ENCODE measurements around the gene SRRD.
A peak's percentile ranks its signal among the peaks of the same experiment; 100 is the strongest.

SRRD gene

DNA sequence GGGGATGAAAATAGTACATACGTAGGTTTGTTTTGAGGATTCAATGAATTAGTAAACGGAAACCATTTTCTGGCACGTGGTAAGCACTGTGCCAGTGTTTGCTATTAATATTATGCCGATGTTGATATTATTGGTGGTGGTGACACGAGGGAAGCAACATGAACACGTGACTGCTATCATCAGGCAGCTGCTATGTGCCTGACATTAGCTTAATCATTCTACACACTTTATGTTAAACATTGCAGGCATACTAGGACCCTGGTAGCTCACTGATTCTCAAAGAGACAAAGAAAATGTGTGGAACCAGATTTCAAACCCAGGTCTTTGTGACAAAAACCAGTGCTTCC is 656 bp downstream of the SRRD start:
- no peak for DNase-seq

DNA sequence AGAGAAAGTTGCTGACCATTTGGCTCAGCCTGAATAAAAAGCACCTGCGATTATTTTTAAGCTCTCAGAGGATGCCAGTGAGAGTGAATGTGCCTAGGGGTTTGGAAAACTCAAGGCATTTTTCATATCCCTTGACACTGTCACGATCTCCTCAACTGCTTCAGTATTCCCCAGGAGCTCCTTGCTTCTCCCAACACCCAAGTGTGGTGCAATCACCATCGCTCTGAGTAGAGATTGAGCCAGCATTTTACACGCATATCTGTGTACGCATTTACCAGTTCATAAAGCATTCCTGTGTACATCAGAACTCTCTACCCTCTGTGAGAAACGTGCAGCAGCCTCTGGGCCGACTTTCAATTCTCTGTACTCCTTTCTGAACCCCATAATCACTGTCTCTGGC is 1.3 kb downstream of the SRRD start:
- DNase-seq = no peak

DNA sequence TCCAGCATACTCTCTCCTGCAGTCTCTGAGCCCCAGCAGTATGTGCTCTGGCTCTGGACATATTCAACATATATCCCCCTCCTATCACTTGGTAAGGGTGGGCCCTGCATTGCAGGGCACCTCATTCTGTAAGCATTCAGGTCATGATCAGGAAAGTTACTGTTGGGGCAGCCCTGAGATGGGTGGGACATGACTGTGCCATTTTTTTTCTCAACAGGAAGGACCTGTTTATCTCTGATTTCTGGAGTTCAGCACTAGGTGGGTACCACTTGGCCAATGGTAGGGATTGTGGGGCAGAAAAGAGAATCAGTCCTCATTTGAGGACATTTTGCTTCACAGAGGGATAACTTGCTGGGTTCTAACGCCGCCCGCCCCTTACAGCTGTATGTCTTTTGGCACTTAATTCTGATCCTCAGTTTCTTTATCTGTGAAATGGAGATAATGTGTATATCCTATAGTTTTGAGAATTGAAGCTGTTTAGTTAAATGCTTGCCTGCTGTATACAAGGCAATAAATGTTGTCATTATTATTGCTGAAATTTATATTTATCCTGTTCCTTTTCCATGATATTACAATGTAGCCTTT is 2.2 kb downstream of the SRRD start:
- DNase-seq = no peak

DNA sequence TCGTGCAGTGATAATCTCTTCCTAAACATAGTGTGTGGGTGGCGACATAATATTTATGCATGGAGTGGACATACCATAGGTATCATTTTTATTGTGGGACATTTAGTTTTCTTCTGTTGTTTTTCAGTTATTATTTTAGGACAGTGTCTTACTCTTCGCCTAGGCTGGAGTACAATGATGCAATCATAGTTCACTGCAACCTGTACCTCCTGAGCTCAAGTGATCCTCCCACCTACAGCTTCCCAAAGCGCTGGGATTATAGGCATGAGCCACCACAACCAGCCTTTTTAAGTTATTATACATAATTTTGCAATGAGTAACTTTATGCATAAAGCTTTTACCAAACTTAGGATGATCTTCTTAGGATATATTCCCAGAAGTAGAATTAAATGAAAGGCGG is 2.7 kb downstream of the SRRD start:
- no peak for DNase-seq

DNA sequence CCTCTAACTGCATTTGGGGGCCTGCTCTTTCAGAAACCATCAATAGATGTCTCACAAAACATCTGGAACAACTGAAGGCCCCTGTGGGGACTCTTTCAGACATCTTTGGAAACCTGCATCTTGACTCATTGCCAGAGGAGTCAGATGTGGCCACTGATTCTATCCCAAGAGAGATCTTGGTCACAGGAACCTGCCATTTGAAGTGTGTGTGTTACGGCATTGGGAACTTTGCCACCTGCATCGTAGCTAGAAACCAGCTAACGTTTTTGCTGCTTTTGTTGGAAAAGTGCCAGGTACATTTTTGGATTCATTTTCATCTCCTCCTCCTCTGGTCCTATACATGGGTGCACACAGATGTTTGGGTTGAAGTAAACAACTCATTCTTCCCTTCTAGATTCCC is 4.3 kb downstream of the SRRD start:
- no peak for DNase-seq

DNA sequence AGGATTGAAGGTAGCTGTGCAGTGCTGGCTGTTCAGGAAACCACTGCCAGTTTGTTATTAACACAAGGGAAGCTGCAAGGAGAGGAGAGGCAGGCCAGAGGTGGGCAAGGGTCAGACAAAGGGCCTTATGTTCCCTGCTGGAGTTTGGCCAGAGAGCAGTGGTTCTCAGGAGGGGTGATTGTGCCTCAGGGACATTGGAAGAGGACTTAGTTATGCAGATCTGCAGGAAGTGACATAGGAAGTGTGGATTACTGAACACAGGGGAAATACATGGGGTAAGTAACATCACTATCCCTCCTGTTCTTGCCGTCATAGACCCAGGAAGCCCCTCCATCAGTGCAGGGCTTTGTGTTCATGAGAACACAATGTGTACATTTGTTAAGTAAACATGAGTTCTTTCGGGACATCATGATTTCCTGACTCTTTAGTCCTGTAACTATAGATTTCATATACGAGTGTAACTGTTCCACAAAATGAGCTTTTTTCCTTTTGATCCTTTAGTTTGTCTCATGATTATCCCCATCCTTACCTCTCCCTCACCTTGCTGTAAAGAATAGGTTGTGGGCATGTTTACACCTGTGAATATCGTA is 5.9 kb downstream of the SRRD start:
- DNase-seq = no peak

DNA sequence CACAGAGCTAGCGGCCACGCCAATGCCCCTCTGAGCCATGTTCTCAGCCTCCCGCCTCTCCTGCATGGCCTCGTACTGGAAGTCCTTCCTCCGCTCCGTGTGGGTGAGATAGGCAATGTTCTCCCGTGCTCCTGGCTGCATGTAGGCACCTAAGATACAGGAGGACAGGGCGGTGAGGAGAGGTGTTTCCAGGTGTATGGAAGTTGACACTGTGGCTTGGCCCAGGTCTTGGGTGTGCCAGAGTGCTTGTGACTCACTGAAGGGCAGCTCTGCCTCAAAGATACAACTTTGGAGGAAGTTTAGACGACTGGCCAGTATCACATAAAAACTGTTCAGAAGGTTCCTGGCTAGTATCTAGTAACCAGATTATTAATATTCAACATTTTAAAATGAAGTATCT is 8.5 kb downstream of the SRRD start:
- no peak for DNase-seq

DNA sequence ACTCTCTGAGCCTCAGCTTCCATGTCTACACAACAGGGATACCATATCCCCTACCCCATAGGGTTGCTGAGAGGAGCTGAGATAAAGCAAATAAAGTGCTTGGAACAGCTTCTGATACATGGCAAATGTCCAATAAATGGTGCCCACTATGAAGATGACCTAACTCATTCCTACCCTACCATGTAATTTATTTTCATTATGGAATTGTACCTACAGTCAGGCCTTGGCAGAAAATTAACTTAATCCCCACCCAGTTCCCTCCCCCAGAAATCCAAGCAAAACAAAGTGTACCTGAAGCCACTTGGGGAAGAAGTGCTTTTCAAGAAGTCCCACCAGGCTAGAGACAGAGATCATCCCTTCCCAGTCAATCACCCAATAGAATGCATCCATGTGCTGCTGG is 10.8 kb downstream of the SRRD start:
- DNase-seq = no peak

DNA sequence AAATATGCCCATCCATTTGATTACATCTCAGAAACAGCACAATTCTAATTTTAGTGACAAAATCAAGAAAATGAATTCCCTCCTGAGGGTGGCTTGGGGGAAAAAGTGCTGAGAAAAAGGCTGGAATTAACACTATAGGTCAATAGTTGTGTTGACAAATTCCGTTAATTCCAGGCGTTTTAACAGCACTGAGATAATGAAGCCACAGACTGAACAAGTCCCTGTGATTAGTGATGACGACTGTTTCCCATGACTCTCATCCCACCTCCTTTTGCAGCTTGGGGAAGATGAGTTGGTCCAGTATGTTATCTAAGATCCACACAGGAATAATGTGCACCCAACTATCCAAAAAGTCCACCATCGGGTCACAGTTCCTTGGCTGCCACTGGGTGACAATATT is 12.8 kb downstream of the SRRD start:
- no peak for DNase-seq

DNA sequence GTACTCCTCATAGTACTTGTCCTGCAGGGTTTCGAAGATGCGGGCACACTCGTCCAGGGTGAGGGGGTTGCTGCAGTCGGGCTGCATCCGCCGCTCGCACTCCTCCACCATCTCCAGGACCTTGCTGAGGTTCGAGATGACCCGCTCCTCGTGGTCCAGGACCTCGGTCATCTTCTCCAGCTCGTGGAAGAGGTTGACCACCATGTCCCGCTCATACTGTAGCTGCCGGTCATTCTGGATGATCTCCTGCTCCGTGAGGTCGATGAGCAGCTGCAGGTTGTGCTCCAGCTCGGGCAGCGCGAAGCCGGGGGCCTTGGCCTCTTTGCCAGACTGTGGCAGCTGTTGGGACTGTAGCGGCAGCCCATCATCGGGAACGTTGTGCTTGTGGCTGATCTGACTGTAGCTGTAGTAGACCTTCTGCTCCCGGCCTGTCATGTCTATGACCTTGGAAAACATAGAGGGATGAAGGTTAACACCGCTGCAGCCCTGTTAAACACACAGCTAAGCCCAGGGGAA is 15.6 kb downstream of the SRRD start:
- DNase-seq = no peak

DNA sequence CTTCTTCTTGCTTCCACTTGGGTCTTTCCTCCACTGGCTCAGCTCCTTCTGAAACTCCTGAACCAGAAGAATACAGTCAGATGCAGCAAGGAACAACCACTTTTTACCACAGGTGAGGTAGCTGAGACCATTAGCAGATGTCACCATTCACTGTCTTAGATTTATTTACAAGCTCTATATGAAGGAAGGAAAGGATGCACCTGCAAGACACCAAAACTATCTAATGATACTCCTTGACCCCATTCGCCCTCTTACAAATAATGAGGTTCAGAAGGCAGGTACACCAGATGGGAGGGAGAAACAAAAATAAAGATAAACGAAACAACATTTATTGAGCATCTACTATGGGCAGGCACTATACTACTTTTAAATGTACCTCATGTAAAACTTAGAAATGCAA is 18.3 kb downstream of the SRRD start:
- no peak for DNase-seq

DNA sequence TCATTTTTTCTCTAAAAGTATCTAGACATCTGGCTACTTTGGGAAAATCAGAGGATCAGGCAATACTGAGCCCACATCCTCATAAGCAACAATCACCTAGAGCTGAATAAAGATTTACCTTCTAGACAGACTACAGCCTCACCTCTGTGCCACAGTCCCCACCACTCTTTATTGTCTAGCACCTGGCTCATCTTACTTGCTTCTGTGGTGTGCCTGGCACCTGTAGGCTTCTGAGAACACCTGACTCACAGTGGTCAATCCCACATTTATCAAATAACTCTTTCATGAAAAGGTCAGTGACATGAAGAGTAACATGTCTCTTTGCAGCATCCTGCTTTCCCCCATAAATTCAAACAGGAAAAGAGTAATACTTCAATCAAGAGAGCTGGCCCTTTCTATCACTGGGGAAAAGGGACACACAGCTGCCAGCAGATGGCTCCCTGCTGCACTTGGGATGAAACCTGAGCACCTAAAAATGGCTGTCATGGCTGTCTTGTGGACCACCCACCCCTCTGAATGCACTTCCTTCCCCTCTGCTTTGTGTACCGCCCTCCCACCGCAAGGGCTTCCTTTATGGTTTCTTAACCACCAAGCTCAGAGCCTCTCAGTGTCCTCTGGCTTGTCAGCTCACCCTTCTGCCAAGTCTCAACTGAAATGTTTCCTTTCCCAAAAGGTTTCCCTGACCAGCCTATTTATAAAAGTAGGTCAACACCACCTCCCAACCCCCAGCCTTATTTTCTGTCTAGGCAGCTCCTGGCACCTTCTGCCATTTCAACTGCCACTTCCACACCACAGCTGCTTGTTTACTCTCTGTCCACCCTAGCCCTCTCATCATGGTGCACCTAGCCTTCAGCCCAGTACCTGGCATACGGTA is 19.2 kb downstream of the SRRD start:
- peak; percentile 17 for DNase-seq

DNA sequence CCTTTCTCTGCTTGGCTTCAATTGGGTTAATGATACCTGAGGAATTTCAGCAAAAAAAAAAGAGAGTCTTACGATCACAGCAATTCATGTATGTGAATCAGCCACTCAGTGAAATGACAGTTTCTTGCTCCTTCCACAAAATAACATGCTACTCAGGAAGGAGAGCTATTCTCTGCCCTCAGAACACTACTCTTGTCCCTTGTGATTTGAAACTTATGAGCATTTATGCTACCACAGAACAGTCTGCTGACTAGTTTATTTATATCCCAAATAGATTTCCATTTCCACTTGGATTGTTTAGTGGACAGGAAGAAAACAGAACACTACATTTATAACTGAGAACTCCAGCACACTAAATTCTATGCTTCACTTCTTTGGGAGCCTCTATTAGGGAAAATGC is 20.1 kb downstream of the SRRD start:
- no peak for DNase-seq

DNA sequence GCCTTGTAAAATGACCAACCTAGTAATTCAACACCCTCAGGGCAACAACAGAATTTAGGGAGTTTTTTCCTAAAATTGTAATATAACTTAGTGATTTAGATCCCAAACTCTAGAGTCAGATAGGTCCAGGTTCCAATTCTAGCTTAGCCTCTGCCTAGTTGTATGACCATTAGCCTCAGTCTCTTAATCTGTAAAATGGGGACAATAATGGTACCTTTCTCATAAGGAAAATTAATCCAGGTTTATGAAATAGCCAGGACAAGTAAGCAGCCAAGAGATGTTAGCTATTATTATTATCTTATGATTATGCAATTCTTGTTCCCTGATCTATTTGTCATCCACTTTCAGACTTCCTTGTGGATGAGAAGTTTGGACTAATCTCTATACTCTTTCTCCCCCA is 24.5 kb downstream of the SRRD start:
- no peak for DNase-seq

DNA sequence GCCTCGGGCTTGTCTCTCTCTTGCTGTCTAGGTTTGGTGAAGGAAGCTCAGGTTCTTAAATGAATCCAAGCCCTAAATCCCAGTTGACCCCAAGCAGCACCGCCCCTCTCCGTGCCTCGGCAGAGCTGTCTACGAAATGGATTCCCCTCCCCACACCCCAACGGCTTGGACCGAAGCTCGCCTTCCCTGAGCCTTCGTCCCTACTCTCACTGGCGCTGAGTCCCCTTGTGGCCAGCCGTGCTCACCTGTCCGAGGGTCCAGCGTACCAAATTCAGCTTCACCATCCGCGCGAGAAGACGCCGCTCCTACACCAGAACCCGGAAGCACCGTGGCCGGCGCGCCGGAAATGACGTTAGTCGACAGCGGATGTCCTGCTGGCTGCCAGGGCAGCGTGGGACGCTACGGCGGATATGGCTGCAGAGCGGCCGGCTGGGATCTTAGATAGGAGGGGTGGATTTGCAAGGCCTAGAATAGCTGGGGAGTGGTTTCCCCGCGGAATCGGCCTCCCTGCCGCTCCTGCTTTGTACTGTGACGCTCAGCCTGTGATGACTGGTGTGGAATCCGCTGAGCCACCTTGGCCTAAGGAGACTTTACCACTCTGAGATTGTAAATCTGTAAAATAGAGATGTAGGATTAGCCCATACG is 28.6 kb downstream of the SRRD start, which contains the start of gene TFIP11:
Gene TFIP11, minus strand, starts transcription at position 325 of the 645 bp plus-strand sequence. CDS start 2,201 bp downstream, outside the sequence.
- peak; percentile 86 for DNase-seq

DNA sequence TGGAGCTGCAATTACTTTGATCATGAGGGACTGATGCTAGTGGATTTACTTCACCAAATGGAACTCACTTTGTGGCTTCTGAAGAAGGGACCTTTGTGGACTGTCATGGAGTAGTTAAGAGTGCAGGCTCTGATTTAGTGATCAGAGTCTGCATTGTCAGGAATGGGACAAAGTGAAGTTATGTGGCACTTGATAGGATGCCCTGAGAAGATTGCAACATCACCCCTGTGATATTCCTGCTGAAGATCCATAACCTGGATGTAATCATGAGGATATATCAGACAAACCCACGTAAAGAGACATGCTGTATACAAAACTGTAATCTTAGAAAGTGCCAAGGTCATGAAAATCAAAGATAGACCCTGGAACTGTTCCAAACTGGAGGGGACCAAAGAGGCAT is 30.2 kb downstream of the SRRD start:
- DNase-seq = no peak

DNA sequence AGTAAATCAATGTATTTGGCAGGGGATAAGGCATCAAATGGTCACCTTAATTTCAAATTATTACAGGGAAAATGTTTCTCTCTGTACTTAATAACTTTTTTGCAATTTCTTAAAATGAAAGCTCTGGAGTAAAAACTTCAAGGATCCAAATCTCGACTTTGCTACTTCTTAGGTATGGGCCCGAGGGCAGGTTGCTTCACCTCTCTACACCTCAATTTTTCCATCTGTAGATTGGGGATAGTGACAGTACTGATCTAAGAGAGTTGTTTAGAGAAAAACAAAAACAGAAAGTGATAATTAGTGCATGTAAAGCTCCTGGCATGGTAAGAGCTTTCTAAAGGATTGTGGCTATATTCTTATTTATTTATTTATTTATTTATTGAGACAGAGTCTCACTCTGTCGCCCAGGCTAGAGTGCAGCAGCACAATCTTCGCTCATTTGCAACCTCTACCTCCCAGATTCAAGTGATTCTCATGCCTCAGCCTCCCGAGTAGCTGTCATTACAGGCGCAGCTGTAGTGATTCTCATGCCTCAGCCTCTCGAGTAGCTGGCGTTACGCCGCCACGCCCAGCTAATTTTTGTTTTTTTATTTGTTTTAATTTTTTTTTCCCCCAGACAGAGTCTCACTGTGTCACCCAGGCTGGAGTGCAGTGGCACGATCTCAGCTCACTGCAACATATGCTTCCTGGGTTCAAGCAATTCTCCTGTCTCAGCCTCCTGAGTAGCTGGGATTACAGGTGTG is 30.9 kb downstream of the SRRD start:
- no peak for DNase-seq

DNA sequence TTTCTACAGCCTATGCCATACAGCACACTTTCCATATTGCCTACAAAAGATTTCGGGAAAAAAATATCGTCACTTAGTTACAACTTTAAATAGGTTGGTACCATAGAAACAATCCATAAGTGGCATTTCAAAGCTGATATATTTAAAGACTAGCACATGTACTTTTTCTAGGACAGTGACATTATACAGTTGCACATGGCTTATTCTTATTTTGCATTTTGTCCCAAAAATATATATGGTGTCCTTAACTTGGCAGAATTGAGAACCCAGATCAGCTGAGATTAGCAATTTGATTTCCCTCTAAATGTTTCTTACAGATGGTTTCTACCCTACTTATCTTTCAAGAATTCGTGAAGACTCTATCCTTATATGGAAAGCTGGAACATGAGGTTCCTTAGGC is 32.3 kb downstream of the SRRD start:
- no peak for DNase-seq

DNA sequence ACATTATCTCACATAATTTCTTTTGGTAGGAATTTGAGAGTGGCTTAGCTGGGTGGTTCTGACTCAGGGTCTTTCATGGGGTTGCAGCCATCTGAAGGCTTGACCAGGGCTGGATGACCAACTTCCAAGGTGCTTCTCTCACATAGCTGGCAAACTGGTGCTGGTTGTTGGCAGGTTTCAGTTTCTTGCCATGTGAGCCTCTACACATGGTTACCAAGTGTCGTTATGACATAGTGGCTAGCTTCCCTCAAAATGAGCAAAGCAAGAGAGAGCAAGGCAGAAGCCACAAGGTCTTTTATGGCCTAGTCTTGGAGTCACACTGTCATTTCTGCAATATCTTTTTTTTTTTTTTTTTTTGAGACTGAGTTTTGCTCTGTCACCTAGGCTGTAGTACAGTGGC is 32.8 kb downstream of the SRRD start:
- DNase-seq = no peak

DNA sequence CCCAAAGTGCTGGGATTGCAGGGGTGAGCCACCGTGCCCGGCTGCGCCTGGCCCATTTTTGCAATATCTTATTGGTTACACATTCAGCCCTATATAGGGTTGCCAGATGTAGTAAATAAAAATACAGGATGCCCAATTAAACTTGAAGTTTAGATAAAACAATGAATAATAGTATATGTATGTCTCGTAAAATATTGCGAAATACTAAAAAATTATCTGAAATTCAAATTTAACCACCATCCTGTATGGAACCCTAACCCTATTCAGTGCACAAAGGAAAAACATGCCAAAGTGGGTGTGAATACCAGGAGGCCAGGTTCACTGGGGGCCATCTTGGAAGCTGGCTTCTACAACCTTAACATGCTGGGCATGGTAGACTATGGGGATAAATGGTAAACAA is 33.8 kb downstream of the SRRD start:
- no peak for DNase-seq

DNA sequence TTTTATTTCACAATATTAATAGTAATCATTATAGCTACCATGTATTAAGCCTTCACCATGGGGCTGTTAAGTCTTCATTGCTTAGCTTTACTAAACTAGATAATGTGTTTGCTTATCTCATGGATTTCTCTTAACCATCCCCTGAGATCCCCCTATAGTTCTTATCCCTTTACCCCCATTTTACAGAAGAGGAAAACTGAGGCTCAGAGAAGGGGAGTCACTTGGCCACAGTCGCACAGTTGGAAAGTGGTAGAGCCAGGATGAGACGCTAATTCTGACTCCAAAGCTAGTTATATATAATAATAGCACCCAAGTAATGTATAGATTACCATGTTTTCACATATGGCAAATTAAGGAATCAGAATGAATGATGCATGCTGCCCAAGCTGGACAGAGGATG is 38.3 kb downstream of the SRRD start:
- no peak for DNase-seq

DNA sequence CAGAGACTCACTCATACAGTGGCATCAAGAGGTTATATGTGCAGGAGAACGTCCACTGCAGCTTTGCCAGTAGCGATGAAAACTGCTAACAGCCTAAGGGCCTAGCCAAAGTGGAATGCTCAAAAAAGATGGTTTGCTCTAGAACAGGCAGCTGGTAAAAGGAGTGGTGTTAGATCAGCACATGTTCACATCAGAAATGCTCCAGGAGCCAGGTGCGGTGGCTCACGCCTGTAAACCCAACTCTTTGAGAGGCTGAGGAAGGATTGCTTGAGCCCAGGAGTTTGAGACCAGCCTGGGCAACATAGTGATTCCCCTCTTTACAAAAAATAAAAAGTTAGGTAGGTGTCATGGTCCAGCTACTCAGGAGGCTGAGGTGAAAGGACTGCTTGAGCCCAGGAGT is 38.9 kb downstream of the SRRD start:
- DNase-seq = no peak

DNA sequence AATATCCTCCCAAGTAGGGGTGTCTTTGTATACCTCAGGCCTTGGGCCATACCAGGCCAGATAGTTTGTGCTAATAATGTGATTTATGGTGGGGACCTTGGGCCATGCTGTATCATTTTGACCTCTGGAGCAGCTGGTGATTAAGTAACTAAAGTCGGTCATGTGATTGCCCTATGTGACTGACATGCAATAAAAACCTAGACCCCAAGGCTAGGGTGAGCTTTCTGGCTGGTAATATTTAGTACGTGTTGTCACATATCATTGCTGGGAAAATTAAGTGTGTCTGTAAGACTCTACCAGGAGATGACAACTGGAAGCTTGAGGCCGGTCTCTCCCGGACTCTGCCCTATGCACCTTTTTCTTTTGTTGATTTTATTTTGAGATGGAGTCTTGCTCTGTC is 41.2 kb downstream of the SRRD start:
- DNase-seq = no peak
